ENCODE measurements around the gene NARS2.
"Not testable (repeated sequence)": the region's sequence is repeated elsewhere in the genome, so short reads cannot be mapped to it uniquely, and the experiment has no call there.

The NARS2 gene

DNA sequence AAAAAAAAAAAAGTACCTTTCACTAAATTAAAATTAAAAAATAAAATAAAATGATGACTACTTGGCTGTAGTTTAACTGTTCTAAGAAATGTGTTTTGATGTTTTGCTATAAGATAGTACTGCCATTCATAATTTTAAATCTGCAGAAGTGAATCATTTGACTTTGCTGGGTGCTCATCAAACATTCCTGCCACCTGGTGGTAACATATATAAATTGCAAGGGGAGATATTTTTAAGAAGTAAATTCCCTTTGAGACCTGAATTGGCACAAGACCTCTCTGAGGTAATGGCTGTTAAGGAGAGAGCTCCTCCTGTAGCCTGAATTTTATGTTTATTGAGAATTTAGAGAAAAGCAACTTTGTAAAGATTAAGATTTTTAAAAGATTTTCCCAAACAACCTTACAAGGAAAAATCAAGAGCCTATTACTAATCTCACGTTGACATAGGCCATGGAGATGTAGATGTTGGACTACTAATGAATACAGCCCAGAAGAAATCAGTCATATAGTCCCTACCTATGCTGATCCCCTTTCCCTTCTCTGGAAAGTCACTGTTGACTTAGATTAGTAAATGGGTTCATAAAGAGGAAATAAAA, 11.9 kb upstream of the NARS2 start:
- DNase-seq = no peak
- intact Hi-C loops (cut with DNase I) = no loop called here

DNA sequence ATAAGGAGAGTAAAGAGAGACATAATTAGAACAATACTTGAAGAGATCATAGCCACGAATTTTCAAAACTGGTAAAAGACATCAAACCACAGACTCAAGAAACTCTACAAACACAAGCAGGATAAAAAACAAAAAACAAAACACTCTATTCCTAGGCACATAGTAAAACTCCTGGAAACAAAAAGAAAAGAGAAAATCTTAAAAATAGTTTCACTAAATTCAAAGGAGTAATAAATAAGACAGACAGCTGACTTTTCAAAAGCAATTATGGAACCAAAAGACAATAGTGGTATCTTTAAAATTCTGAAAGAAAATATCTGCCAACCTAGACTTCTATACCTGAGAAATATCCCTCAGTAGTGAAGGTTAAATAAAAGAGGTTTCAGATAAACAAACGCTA, 9.2 kb upstream of the NARS2 start:
- intact Hi-C loops (cut with DNase I) = no loop called here
- no peak for DNase-seq

DNA sequence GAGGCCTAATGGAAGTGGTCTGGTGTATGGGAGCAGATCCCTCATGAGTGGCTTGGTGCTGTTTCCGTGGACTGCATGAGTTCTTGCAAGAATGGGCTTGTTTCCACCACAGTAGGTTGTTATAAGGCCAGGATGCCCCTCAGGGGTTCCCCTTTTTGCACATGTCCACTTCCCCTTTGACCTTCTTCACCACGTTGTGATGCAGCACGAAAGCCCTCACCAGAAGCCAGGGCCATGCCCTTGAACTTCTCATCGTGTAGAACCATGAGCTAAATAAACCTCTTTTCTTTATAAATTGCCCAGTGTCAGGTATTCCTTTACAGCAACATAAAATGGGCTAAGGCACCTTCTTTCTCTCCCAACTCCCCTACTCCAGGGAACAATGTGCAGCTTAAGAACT, 2.8 kb upstream of the NARS2 start:
- no peak for DNase-seq
- intact Hi-C loops (cut with DNase I) = loop anchor here (10.0 kb wide), 1 partner anchor 163 kb away; the partner anchor contains the start of gene GAB2

DNA sequence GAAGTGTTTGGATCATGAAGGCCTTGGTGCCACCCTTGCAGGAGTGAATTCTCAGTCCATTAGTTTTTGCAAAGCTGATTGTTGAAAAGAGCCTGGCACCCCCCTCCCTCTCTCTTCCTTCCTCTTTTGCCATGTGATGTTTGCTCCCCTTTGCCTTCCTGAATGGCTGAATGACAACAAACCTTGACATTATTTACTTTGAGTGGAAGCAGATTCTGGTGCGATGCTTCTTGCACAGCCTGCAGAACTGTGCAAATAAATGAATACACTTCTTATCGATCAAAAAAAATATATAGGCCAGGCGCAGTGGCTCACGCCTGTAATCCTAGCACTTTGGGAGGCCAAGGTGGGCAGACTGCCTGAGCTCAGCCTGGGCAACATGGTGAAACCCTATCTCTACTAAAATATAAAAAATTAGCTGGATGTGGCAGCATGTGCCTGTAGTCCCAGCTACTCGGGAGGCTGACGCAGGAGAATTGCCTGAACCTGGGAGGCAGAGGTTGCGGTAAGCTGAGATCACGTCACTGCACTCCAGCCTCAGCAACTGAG, 2.0 kb upstream of the NARS2 start:
- intact Hi-C loops (cut with DNase I) = loop anchor here (10.0 kb wide), 1 partner anchor 162 kb away; the partner anchor contains the start of gene GAB2
- no peak for DNase-seq

DNA sequence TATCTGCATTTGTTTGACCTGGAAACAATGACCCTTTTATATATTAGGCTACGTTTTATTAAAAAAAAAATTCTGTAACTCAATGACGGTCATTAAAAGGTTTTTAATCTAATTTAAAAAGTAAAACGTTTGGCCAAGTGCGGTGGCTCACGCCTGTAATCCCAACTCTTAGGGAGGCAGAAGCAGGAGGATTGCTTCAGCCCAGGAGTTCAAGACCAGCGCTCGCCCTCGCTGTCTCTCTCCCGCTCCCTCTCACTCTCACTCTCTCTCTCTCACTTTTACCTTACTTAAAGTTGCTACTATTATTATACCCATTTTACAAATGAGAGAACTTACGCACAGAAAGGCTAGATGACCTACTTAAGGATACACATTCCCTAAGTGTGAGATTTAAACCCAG, 814 bp upstream of the NARS2 start:
- DNase-seq = peak in 2 of 42 donors; percentile 8 to 31
- intact Hi-C loops (cut with DNase I) = loop anchor here (10.0 kb wide), 1 partner anchor 161 kb away; the partner anchor contains the start of gene GAB2

DNA sequence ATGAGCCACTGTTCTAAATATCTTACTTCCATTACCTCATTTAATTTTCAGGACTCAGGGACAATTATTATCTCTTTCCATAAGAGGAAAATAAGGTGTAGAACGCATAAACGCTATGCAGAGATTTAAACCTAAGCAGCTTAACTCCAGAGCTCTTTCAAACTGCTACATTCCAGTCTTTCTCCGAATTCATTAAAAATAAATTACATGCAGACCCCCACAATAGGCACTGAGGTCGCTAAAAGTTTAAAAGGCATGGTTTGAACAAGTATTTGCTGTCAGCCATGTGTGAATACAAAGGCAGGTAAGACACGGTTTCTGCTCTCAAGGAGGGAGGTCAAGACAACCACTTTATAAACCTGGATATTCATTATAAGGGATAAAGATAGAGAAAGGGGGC, 983 bp downstream of the NARS2 start:
- no peak for DNase-seq
- intact Hi-C loops (cut with DNase I) = loop anchor here (10.0 kb wide), 1 partner anchor 159 kb away; the partner anchor contains the start of gene GAB2

DNA sequence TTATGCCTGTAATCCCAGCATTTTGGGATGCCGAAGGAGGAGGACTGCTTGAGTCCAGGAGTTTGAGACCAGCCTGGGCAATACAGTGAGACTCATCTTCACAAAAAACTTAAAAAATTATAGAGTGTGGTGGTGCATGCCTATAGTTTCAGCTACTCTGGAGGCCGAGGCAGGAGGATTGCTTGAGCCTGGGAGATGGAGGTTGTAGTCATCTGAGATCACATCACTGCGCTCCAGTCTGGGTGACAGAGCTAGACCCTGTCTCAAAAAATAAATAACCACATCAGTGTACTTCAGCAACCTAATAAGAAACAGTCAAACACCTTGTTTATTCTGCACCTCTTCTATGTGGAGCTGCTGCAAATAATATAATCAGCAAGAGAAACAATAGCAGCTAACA, 1.4 kb downstream of the NARS2 start:
- intact Hi-C loops (cut with DNase I) = loop anchor here (10.0 kb wide), 1 partner anchor 158 kb away; the partner anchor contains the start of gene GAB2

DNA sequence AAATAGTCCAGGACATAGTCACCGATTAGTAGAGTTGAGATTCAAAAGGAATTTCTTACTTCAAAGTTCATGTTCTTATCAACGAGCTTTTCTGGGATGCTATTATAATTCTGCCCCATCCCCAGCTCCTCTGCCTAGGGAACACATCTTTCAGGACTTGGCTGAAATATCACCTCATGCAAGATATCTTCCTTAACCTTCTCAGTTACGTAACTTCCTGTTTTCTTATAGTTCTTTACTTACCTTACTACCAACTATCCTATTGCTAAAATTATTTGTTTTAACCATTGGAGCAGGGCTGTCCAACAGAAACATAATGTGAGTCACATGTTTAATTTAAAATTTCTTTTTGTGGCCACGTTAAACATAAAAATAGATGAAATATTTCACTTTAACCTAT, 2.3 kb downstream of the NARS2 start:
- intact Hi-C loops (cut with DNase I) = loop anchor here (10.0 kb wide), 1 partner anchor 158 kb away; the partner anchor contains the start of gene GAB2

More for the DNA sequence above, 1.4 kb downstream of the NARS2 start:
- DNase-seq = no peak

DNA sequence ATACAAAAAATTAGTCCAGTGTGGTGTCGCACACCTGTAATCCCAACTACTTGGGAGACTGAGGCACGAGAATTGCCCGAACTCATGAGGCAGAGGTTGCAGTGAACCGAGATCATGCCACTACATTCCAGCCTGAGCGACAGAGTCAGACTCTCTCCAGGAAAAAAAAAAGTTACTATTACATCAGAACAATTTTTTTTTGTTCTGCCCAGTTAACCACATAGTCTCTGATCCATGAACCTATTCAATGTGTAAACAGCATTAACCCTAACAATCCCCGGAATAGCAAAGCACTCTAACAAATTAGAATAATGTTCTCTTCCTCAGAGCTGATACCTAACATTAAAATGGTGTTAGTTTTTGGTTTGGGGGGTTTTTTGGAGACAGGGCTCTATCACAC, 4.6 kb downstream of the NARS2 start:
- no peak for DNase-seq
- intact Hi-C loops (cut with DNase I) = loop anchor here (10.0 kb wide), 1 partner anchor 155 kb away; the partner anchor contains the start of gene GAB2

More for the DNA sequence above, 2.3 kb downstream of the NARS2 start:
- no peak for DNase-seq

DNA sequence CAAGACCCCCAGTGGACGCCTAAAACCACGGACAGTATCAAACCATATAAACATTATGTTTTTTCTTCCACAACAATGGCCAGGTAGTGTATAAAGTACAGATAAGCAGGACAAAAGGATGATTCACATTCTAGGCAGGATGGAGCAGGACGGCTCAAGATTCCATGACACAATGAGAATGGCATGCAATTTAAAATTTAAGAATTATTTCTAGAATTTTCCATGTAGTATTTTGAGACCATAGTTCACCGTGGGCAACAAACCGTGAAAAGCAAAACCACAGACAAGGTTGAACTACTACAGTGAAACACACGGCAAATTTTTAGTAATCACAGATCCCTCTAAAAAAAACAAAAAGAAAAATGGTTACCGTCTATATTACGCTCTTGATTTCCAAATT, 7.5 kb downstream of the NARS2 start:
- no peak for DNase-seq
- intact Hi-C loops (cut with DNase I) = no loop called here

DNA sequence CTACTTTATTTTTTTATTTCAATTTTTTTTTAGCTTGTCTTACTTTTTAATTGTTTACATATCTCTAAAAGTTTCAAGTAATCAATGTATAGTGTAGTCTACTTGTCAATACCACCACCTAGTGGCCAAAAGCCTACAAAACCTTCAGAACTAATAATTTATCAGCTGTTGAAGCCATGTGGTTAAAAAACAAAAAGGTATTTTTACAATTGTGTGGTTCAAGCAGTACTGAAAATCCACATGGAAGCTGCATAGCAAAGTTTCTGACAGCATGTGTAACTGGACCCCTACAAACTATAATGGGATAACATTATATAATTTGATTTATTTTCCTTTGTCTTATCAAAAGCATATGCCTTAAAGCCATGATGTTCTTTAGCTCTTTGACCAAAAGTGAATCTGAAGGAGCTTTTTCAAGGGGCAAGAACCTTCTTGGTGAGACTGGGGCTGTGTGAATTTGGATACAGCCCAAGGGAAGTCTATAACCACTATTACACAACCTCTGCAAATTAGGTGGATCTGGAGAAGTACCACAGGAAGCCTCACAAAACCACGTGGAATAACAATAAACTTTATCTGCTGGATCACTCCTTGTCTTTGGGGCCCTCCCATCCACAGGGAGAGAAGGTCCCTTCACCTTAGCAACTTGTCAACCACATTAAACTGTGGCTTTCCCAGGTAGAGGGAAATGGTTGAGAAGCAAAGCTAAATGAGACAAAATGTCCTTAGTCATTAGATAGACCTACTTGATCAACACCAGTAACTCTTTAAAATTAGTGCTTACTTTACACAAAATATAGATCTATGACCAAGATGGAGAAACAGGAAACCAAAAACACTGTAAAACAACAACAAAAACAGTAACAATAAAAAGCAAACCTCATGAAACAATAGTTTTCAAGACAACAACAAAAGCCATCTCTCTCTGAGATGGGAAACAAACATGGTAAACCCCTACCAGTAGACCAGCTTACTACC, 9.9 kb downstream of the NARS2 start:
- intact Hi-C loops (cut with DNase I) = no loop called here
- peak in 15 of 42 donors; percentile 20 to 79 (median 54) for DNase-seq

DNA sequence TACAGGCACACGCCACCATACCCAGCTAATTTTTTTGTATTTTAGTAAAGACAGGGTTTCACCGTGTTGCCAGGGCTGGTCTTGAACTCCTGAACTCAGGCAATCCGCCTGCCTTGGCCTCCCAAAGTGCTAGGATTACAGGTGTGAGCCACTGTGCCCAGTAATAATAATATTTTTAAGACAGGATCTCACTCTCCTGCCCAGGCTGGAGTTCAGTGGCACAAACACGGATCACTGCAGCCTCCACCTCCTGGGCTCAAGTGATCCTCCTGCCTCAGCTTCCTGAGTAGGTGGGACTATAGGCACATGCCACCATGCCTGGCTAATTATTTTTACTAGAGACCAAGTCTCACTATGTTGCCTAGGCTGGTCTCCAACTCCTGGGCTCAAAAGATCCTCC, 10.6 kb downstream of the NARS2 start:
- DNase-seq; intact Hi-C loops (cut with DNase I): not testable (repeated sequence)

DNA sequence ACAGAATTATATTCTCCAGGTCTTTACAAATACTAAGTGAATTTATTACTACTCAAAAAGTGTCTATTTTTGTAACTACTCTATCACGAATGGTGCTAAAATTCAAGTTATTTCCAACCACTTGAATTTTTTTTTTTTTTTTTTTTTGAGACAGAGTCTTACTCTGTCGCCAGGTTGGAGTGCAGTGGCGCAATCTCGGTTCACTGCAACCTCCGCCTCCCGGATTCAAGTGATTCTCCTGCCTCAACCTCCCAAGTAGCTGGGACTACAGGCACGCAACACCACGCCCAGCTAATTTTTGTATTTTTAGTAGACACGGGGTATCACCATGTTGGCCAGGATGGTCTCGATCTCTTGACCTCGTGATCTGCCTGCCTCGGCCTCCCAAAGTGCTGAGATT, 11.6 kb downstream of the NARS2 start:
- intact Hi-C loops (cut with DNase I); DNase-seq: not testable (repeated sequence)

DNA sequence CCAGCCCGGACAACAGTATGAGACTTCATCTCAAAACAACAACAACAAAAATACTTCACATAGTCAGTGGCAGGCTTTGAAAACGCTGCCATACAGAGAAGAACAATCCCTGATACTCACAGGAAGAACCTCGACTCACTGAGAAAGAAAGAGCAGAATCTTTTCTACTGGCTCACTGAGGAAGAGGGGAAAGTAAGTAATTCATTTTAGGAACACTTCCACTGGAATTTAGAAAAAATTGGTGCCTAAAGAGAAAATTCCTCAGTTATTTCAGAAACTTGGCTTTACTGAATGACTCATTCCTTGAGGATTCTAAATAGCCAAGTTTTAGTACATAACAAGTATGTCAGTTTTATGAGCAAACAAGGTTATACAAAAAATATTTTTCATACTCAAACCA, 12.3 kb downstream of the NARS2 start:
- intact Hi-C loops (cut with DNase I) = no loop called here

DNA sequence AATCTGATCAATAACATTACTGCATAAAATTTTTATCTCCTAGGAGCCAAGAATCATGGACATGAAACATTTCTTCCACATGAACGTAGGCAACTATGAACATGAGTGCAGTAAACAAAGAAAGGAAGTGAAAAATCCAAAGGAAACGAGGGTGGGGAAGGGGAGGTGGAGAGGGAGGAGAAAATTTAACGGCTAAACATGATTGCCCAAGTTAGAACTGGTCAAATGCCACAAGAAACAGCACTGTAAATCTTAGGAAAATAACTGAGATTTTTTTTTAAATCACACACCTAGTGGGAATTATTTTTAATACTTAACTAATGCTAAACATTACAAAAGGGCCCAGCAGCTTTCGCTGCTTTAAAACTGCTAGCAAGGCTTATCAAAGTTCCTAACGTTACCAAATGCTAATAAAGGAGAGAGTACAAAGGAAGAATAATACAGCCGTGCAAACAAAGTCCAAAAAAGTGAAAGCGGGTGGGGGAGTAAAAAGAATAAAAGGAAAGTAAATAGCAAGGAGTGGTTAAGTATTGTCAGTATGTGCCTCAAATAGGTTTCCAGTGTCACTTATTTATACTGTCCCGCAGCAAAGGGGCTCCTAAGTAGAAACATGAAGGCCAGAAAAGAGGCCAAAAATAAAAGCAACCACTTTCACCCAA, 13.7 kb downstream of the NARS2 start:
- intact Hi-C loops (cut with DNase I) = no loop called here
- DNase-seq = no peak

More for the DNA sequence above, 12.3 kb downstream of the NARS2 start:
- DNase-seq = no peak

DNA sequence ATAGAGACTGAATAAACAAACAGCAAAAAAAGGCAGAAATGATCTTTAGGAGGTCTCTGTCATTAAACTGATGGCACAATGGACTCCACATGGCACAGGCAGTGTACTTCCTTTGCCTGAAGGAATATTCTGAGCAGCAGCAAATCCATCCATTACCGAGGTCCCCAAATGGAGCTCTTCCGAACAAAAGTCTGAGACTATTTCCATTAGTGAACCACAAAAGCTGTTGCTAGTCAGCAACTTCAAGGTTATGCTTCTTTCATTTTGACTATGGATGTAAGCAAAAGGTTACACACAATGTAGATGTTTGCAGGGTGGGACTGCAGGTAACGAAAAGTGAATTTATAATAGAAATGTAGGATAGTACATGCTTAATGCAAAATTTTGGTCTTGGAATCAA, 14.5 kb downstream of the NARS2 start:
- no peak for DNase-seq

DNA sequence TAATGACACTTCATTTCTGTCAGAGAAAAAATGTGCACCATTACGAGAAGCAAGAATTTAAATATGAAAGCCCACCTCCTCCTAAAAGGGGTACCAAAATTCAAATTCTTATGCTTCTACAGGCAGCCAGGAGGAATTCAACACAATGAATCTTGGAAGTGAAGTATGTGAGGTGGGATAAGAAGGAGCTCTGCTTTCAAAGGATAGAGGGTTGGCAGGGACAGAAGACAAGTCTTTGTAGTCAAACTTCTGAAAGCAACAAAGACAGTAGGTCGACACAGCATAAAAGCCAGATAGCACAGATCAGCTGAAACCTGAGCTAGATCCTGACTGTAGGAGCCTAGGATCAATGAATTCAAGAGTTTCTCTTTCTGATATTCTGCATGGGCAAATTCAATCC, 17.4 kb downstream of the NARS2 start:
- DNase-seq = no peak
- intact Hi-C loops (cut with DNase I) = no loop called here

More for the DNA sequence above, 14.5 kb downstream of the NARS2 start:
- intact Hi-C loops (cut with DNase I) = no loop called here

DNA sequence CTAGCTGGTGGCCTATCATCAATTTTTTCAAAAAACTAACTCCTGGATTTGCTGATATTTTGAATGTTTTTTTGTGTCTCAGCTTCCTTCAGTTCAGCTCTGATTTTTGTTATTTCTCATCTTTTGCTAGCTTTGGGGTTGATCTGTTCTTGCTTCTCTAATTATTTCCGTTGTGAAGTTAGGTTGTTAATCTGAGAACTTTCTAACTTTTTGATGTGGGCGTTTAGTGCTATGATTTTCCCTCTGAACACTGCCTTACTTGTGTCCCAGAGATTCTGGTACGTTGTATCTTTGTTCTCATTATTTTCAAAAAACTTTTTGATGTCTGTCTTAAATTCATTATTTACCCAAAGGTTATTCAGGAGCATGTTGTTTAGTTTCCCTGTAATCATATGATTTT, 19.1 kb downstream of the NARS2 start:
- intact Hi-C loops (cut with DNase I) = no loop called here
- no peak for DNase-seq

DNA sequence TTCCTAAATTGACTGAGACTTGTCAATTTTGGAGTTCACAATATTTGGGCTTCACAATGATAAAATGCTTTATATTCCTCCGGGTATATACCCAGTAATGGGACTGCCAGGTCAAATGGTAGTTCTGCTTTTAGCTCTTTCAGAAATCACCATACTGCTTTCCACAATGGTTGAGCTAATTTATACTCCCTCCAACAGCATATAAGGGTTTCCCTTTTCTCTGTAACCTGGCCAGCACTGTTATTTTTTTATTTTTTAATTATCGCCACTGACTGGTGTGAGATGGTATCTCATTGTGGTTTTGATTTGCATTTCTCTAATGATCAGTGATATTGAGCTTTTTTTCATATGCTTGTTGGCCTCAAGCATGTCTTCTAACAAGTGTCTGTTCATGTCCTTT, 21.8 kb downstream of the NARS2 start:
- intact Hi-C loops (cut with DNase I) = no loop called here
- DNase-seq = no peak

All from head of caudate nucleus (tissue), 42 donors.